GM19397 (cell line): Measurements from ENCODE around the gene MAP4K1.
"Not testable (repeated sequence)": the region's sequence is repeated elsewhere in the genome, so short reads cannot be mapped to it uniquely, and the experiment has no call there.

Experiments
- ATAC-seq: cut with Tn5 transposase; IDR thresholded peaks from one replicate; pipeline ENCODE4 v1.9.1; 2021; ENCODE audit warnings: mild to moderate bottlenecking, moderate library complexity; ENCODE audit not compliant: unreplicated experiment

MAP4K1 gene

GRCh38 chr19:38629568-38629967, 11.8 kb upstream of the MAP4K1 start:
- no peak for ATAC-seq

- ATAC-seq: no peak
These were observed 8.6 kb upstream of the MAP4K1 start for GRCh38 chr19:38626401-38626800.

GRCh38 chr19:38624822-38625221, 7.1 kb upstream of the MAP4K1 start:
- ATAC-seq: no peak

- no peak for ATAC-seq
These were observed 1.8 kb upstream of the MAP4K1 start for GRCh38 chr19:38619361-38620174.

GRCh38 chr19:38618590-38619360, 1.0 kb upstream of the MAP4K1 start, which contains the start of gene EIF3K:
TSS of gene EIF3K (plus strand) at chr19:38619188. CDS start at chr19:38619269, 81 bp downstream.
- ATAC-seq: peak; percentile 41

GRCh38 chr19:38617283-38617763, 430 bp downstream of the MAP4K1 start:
- no peak for ATAC-seq

- no peak for ATAC-seq
These were observed 1.5 kb downstream of the MAP4K1 start for GRCh38 chr19:38616265-38616664.

GRCh38 chr19:38615007-38615581, 2.7 kb downstream of the MAP4K1 start:
- ATAC-seq: no peak

GRCh38 chr19:38614289-38614688, 3.5 kb downstream of the MAP4K1 start:
- no peak for ATAC-seq

GRCh38 chr19:38606131-38606530, 11.6 kb downstream of the MAP4K1 start:
- ATAC-seq: no peak

GRCh38 chr19:38602856-38603255, 14.9 kb downstream of the MAP4K1 start:
- not testable (repeated sequence) for ATAC-seq

GRCh38 chr19:38599722-38600121, 18.0 kb downstream of the MAP4K1 start:
- no peak for ATAC-seq

- ATAC-seq: no peak
These were observed 20.7 kb downstream of the MAP4K1 start for GRCh38 chr19:38597075-38597474.

GRCh38 chr19:38596057-38596981, 21.4 kb downstream of the MAP4K1 start:
- no peak for ATAC-seq

GRCh38 chr19:38592940-38593339, 24.8 kb downstream of the MAP4K1 start:
- ATAC-seq: no peak

- no peak for ATAC-seq
These were observed 29.7 kb downstream of the MAP4K1 start for GRCh38 chr19:38588041-38588440.

- ATAC-seq: no peak
These were observed 30.2 kb downstream of the MAP4K1 start for GRCh38 chr19:38587562-38587961.

- no peak for ATAC-seq
These were observed 33.8 kb downstream of the MAP4K1 start for GRCh38 chr19:38583985-38584305.

GRCh38 chr19:38583219-38583984, 34.4 kb downstream of the MAP4K1 start:
- peak; percentile 54 for ATAC-seq

- no peak for ATAC-seq
These were observed 37.7 kb downstream of the MAP4K1 start for GRCh38 chr19:38580080-38580479.
